ENCODE measurements around the gene CAPS.

Gene CAPS

GRCh38 chr19:5914358-5914774 lies 312 bp downstream of the CAPS start:
- no peak for DNase-seq

GRCh38 chr19:5914946-5915781 lies 1.1 kb downstream of the CAPS start:
- DNase-seq, result no peak

GRCh38 chr19:5915782-5916165 lies 1.7 kb downstream of the CAPS start:
- no peak for DNase-seq

GRCh38 chr19:5916181-5916708 lies 2.2 kb downstream of the CAPS start:
- no peak for DNase-seq

- DNase-seq, result no peak
Measured at GRCh38 chr19:5917431-5918107, 3.5 kb downstream of the CAPS start.

- DNase-seq, result no peak
Measured at GRCh38 chr19:5918463-5919079, 4.5 kb downstream of the CAPS start.

- no peak for DNase-seq
Measured at GRCh38 chr19:5921516-5922160, 7.6 kb downstream of the CAPS start.

- DNase-seq, result no peak
Measured at GRCh38 chr19:5922161-5922545, 8.1 kb downstream of the CAPS start.

- no peak for DNase-seq
Measured at GRCh38 chr19:5923356-5923755, 9.3 kb downstream of the CAPS start.

- DNase-seq, result no peak
Measured at GRCh38 chr19:5925830-5926427, 11.9 kb downstream of the CAPS start.

- DNase-seq, result no peak
Measured at GRCh38 chr19:5926641-5927440, 12.8 kb downstream of the CAPS start.

GRCh38 chr19:5927441-5927821 lies 13.4 kb downstream of the CAPS start:
- DNase-seq, result no peak

GRCh38 chr19:5929179-5929578 lies 15.1 kb downstream of the CAPS start:
- no peak for DNase-seq

GRCh38 chr19:5929625-5930024 lies 15.6 kb downstream of the CAPS start:
- no peak for DNase-seq

- no peak for DNase-seq
Measured at GRCh38 chr19:5931251-5931650, 17.2 kb downstream of the CAPS start.

- no peak for DNase-seq
Measured at GRCh38 chr19:5932146-5932545, 18.1 kb downstream of the CAPS start.

- DNase-seq, result no peak
Measured at GRCh38 chr19:5932609-5933262, 18.7 kb downstream of the CAPS start.

GRCh38 chr19:5933391-5934068 lies 19.5 kb downstream of the CAPS start:
- DNase-seq, result no peak

GRCh38 chr19:5934069-5934401 lies 20.0 kb downstream of the CAPS start:
- DNase-seq, result no peak

- no peak for DNase-seq
Measured at GRCh38 chr19:5934774-5935472, 20.9 kb downstream of the CAPS start.

Measured in activated CD4-positive, CD25-positive, alpha-beta regulatory T cell treated with anti-CD3 and anti-CD28 coated beads, Interleukin-2, amount 50 U/mL, for 72 hours (primary cell).